GM18508 (cell line): ENCODE measurements around the gene DNER.
"Not testable (repeated sequence)": the region's sequence is repeated elsewhere in the genome, so short reads cannot be mapped to it uniquely, and the experiment has no call there.

Experiments
- ATAC-seq: cut with Tn5 transposase; IDR thresholded peaks from one replicate; pipeline ENCODE4 v1.9.1; 2021; ENCODE audit warnings: moderate number of reproducible peaks; ENCODE audit not compliant: insufficient read depth, unreplicated experiment

DNER gene

GRCh38 chr2:229410946-229411345, 303.4 kb downstream of the DNER start:
- ATAC-seq, result no peak

DNA sequence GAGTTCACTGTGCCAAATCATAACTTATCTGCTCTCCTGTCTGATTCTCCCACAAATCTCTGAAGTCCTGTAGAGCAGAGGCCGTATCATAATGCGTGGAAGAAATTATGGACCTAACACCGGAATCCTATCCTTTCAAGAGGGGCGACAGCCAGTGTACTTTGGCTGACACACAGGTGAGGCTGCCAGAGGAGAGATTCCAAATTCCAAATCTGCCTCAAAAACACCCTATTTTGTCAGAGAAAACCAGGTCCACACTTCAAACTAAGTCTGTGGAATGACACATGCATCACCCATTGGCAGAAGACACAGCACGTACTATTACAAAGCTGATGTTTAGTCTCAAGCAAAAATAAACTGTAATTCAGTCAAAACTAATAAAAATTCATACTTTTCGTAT, 304.1 kb downstream of the DNER start:
- ATAC-seq, result no peak

- no peak for ATAC-seq
These were observed 304.6 kb downstream of the DNER start for GRCh38 chr2:229409751-229410181.

DNA sequence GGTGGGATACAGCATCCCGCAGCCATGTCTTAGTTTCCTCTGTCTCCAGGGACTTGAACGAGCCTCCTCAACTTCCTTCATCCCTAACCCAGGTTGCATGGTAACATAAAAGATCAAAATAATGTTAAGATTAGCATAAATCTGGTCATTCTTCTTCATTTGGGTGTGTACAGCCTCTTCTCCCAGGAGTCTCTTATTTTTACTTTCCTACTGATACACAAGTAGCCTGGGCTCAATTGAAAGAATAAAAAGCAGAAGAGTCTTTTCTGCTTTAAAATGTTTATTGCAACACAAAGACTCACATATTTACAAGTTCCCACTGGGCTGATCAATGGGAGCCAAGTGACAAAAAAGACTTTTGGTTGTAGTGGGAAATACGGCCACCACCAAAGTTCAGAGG, 305.4 kb downstream of the DNER start:
- ATAC-seq, result no peak

DNA sequence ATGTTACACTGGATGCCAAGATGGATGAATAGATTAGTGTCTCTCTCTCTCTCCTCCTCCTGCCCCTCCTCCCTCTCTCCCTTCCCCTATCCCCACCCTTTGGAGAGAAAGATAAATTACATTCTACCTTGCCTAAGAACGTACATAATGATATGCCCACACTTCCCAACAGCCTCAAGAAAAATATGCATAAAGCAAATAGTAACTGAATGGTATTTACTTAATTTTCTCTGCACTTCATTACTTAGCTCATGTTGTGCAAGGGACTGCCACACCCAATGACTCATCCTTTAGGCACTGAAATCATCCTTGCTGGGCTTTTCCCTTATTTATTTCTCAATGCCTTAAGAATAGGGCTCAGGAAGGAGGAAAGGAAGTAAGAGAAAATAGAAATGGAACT, 306.0 kb downstream of the DNER start:
- ATAC-seq, result no peak

DNA sequence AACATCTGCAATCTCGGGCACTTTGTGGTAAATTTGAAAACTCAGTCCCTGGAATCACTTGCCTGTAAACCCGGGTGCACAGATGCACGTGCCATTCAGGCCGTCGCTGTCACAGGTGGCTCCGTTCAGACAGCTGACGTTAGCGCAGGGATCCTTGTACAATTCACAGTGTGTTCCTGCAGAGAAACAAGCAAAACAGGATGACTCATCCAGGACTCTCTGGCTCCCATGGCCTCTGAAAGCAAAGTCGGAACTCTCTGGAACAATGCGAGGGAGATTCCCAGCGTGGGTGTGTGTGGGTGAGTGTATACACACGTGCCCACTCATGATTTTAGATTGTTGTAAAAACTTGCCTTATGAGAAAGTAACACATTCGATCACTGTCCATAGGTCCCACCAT, 307.2 kb downstream of the DNER start:
- ATAC-seq, result no peak

DNA sequence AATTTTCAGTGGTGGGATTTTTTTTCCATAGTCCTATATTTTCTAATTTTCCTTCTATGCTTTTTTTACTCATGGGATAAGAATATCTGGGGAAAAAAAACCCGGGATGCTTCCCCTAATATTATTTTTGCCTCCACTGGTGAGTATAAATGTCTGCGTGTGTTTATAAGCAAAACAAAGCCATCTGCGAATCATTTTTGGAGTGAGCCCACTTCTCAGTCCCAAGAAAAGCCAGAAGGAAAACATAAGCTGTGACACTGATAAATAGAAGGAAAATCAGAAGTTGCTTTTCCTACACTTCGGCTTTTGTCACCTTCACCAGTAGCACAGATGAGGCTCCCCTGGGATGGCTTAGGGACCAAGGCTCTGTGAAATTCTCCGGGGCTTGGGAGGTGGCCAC, 308.6 kb downstream of the DNER start:
- no peak for ATAC-seq

DNA sequence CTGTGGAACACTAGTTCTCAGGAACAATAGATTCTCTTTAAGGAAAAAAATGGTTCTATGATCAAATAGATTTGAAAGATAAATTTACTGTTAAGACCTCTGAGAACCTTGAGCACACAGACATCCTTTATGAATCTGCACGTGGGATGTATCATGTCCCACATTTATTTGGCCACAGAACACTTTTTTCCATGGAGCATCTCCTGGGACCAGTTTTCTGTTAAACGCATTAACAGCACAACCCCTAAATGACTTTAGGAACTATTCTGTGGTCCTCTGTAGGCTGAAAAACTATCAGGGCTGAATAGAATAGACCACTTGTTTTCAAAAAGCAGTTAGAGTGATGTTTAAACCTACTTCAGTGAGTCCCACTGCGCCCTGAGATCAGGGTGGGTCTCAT, 311.1 kb downstream of the DNER start:
- ATAC-seq, result no peak

GRCh38 chr2:229401171-229401865, 313.0 kb downstream of the DNER start:
- ATAC-seq, result no peak

GRCh38 chr2:229393926-229394325, 320.4 kb downstream of the DNER start:
- no peak for ATAC-seq

DNA sequence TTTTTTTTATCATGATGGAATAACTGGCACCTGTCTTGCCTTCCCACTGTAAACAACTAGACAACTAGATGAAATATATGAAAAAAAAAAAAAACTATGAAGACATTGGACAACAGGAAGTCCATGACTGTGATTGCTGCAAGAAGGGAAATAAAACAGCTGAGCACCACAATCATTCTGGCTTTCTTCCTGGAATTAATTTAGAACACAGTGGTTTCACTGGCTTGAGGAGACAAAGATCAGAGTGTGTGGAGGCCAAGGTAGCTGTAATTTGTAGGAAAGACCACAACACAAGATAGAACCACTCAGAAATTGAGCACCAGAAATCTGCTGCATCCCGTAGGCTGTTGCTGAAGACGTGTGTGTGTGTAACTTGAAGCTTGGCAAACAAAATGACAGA, 322.2 kb downstream of the DNER start:
- ATAC-seq, result no peak

DNA sequence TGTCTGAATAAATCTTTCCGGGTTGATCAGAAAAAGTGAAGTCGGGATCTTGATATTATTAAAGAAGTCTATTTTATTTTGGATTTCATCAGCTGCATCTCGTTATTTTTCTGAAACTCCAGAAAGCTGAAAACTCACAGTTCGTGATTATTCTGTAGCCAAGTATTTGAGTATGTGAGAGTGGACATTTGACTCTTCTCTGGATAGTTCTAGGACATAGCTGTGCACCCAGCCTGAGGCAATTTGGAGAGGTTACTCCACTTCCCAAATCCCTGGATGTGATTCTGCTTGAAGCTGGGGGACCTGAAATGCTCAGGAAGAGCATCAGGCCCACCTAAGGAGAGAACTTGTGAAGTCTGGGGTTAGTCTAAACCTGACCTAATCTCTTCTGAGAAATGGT, 325.6 kb downstream of the DNER start:
- no peak for ATAC-seq

DNA sequence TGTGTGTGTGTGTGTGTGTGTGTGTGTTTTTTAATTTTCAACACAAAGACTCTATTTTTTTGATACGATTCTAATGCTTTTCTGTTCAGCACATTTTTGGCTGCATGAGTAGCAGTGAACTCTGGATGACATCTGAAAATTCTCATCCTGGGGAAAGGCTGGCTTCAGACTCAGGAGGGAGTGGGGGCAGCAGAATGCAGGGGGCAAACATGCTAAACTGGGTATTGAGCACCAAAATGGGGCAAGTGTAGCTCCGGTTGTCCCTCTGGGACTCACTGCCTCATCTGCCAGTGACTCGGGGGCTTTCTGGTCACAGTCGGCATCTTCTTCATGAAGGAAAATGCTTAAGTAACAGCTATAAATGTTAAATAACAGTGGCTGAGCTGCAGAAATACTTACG, 326.5 kb downstream of the DNER start:
- no peak for ATAC-seq

DNA sequence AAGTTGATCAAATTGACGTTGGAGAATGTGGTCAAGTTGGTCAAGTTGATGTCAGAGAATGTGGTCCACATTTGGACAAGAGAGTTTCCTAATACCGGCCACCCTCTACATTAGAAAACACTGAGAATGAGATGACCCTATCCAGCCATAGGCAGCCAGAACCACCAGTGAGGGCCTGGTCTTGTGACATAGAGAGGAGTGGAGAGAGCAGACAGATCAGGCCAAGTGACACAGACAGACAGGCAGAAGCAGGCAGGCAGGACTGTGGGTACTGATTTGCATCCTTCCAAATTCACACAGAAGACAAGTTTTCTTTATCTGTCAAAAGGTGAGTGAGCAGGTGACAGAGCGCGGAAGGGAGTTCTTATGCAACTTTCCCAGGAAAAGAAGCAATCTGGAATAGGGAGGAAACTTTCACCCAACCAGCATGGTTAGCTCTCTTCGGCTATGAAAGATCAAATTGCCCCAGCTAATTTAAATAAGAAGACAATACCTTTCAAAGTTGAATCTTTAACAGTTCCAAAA, 334.2 kb downstream of the DNER start:
- no peak for ATAC-seq

GRCh38 chr2:229378386-229378785, 336.0 kb downstream of the DNER start:
- no peak for ATAC-seq

DNA sequence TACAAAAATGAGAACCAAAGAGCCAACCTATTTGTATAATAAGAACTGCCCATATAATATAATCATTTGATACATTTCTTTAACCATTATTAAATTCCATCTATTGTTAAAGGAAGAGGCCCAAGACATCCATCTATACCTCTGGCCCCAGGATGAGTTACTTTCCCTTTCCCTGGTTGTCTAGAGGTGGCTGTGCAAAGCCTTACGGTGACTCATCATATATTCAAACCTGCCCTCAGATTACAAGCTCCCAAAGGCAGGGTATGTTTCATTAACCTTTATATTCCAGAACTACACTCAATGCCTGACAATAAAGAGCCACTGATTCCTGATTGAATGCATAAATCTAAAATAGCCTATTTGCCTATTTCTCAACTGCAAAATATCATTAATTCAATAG, 337.5 kb downstream of the DNER start:
- no peak for ATAC-seq

DNA sequence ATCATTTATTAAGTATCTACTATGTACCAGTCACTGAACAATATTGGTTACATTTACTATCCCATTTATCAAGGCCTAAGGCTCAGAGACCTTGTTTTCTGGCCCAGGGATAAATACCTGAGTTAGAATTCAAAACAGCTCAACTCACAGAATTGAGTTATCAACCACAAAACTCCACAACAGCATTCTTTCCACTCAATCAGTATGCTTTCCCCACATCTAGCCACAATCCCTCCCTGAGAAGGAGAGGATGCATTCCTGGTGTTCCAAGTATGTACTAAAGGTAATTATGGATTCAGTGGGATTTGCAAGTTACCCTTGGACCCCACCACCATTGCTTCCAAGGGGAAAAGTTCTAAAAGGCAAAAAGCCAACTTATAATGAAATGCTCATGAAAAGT, 339.1 kb downstream of the DNER start:
- no peak for ATAC-seq

- ATAC-seq, result not testable (repeated sequence)
These were observed 341.0 kb downstream of the DNER start for GRCh38 chr2:229373311-229373710.

- ATAC-seq, result no peak
These were observed 342.1 kb downstream of the DNER start for GRCh38 chr2:229372207-229372606.

GRCh38 chr2:229371086-229371485, 343.3 kb downstream of the DNER start:
- no peak for ATAC-seq

DNA sequence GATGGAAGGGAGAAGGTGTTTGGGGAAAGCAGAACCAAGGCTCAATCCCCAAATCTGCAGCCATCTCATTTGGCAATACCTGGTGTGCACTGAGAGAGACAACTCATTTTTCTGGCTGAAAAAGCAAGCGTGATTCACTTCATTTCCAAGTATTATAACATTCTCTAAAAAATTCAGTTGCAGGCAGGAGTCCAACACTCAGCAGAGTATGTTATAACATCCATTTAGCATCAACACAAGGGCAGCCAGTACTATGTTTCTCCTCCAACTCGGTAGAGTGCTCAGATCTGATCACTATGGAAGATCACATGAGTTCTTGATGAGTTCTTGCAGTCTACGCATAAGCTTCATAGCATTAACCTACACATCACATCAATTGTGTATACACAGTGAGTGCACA, 343.8 kb downstream of the DNER start:
- ATAC-seq, result no peak

GRCh38 chr2:229363185-229363814, 351.1 kb downstream of the DNER start:
- no peak for ATAC-seq
